Middle frontal gyrus (tissue), 1 donor: ENCODE results near the gene CCDC6.
"Not testable (repeated sequence)": the region's sequence is repeated elsewhere in the genome, so short reads cannot be mapped to it uniquely, and the experiment has no call there.

Experiments used
- DNase-seq: peaks from one replicate; pipeline ENCODE4 v3.0.0-alpha.2; 2015; ENCODE audit warnings: low spot score; ENCODE audit errors: extremely low spot score

CCDC6 gene

DNA sequence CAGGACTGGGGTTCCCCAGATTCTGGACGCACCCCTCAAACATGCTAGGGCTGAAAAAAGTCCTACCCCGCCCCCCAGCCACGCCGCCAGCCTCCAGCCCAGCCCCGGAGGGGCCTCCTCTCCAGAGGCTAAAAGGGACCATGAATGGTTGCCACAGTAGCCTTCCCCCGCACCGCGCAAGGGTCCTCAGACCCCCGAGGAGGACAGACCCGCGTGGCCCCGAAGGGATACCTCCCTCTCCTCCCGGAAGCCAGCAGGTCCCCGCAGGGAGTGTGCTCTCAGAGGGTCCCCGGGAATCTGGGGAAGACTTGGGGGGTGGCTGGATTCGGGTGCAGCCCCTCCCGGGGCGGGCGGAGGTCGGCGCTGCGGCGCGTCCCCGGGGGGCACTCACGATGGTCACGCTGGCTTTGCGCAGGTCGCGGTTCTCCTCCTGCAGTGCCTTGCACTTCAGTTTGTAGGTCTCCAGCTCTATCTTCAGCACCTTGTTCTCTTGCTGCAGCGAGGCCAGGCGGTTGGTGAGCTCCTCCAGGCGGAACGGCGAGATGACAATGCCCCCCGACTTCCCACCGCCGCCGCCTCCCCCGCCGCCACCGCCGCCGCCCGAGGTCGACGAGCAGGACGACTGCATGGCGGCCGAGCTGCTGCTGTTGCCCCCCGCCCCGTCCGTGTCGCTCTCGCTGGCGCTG is 482 bp downstream of the CCDC6 start:
- no peak for DNase-seq

DNA sequence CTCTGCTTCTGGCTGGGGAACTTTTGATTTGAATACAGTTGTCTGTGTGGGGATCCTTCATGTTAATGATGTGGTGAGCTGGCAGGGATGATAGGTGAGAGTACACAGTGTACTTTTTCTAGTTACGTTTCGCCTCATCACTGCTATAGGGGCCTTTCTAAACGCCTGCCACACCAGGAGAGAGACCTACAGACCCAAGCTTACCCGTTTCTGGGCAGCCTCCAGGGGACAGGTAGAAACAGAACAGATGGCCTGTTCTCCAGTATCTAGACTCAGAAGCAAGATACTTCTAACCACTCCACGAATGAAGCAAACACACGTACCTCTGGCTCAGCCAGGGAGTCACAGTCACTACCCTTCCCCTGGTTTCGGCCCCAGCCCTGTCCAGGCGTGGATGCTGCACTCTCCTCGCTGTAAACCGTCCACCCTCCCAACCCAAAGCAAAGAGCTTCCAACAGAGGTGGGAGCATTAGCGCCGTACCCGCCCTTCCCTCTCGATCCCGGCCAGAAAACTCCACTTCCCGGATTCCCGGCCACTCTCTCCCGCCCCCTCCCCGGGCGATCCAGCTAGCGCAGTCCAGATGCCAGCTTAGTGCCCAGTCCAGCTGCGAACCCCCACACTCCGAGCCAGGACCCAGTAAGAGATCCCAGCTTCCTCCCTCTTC is 1.2 kb downstream of the CCDC6 start:
- no peak for DNase-seq

DNA sequence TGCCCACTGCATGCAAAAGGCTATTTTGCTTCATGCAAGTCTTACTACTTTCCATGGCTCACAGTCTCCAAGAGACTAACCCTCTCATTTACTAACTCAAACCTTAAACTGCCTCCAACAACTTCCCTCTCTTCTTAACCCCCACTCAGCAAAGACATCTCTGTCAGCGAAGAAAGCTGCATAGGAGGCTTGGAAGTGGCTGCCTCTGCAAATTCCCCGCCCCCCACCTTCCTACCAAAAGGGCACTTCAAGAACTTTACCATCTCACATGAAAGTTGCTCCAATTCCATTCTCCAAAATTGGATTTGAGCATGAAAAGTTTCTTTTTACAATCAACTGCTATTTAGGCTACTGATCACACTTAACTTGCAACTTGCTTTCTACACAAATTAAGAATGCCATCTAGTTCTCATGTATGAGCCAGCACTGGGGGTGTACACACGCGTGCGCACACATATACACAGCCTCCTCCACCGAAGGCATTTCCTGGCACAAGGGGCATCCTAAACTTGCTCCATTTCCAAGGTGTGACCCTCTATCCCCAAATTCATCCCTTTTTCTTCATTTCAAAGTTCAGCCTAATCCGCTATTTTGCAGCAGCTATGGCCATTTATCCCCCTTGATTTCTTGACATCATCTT is 1.8 kb downstream of the CCDC6 start:
- DNase-seq: no peak

DNA sequence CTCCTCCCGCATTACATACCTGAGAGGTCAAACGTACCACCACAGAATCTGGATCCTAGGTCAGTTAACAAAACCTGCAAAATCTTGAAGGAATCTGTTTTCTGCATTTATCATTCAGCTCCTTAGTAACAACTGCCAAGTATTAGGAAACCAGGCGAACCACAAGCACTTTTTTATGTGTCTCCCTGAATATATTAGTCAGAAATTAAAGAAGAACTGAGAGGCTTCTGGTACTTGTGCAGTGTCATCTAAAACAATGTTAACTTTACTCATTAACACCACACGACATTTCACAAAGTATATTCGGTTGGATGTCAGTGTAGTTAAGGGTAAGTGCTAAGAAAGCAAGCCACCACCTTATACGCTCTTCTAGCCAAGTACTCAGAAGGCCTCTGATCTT is 2.5 kb downstream of the CCDC6 start:
- DNase-seq: no peak

DNA sequence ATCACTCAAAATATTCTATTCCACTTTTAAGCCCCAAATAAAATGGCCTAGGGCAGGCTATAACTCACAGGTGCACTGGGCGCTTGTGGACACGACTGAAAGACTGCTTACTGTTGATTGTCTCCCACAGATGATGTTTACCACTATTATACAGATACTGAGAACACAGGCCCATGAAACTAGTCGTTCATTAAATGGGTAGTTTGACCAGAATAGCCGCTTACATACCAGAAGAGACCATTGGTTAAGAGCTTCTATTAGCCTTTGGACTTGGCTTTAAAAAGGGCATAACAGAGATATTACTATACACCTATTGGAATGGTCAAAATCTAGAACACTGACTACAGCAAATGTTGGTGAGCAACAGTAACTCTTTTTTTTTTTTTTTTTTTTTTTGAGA is 4.3 kb downstream of the CCDC6 start:
- DNase-seq: no peak

DNA sequence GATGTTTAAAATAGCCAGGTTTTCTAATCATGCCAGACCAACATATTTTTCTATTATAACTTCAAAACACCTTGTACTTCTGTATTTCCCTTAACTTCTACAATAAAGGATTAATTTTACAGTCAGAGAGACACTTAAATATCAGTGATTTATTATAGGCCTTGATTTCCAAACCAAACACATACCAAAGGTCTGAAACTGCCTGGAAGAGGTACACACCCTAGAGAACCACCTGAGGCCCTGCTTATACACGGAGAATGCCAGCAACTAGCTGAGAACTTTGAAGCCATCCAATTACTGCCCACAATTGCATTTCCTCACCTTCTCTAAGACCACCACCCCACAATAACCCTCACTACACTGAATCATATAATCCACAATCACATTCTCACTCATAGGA is 4.9 kb downstream of the CCDC6 start:
- DNase-seq: no peak

DNA sequence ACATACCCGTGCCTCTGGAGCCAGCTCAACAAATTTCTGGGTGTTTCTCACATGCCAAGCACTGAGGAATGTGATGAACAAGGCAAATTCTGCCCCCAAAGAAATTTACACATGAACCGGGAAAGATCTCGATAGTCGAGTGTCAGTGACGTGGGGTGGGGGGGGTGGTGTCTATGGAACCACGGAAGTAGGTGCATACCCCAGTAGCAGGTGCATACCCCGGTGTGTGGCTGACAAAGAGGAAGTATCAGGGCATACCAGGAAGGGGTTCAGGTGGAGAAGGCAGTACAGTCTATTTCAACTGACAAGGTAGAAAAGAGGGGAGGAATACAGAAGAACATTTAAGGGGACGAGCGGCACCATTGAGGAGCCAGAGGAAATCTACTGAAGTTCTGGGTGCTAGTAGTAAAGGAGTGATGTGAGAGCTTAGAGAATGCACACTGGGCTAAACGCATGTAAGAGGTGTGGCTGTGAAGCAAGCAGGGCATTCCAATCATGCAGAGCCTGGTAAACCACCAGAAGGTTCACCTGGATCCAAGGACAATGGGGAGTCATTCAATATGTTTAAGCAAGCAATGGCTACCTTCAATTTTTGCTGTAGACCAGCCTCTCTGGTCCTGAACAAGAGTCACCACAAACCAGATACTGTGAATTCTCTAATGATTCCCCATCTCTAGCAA is 6.2 kb downstream of the CCDC6 start:
- DNase-seq: no peak

DNA sequence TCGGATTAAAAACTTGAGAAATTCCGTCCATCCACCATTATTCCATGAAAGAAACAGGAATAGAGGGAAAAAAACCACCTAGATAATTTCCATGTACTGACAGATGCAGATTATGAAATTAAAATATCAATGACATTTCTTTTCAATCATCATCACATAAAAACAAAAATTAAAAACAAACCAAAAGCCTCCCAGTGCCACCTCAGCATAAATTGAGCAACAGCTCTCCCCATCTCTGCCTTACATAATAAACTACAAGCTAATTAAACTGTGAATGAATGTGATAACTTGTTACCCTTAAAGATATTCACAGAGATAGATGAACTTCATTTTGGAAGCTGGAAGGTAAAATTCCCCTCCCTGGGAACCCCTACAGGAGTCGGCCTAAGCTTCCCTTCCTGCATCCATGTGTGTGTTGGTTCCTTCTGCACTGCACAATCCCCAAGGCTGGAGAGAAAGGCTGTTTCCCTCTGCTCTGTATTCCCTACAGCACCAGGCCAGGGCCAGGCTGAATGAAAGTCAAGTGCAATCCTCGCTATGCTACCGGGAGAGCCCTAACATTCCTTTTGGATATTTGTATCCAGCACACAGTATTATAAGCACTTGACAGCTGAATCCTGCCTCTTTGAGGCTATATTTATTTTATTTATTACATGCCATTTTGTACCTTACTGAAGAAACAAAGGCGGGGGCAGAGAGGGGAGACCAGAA is 8.1 kb downstream of the CCDC6 start:
- no peak for DNase-seq

DNA sequence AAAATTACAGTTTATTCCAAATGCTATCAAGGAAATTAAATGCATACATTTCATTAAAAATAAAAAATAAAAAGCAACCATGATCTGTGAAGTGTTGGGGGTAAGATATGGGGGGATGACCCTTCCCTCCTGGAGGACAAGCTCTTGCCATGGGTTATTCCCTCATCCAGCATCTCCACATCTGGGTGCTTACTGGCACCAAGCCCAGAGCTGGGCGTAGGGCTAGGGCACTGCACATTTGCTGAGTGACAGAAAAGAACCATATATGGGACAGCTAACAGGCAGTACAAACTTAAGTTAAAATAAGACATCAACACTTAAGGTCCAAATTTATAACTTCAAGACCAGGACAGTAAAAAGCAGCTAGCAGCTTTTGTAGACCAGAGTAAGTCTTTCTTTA is 10.2 kb downstream of the CCDC6 start:
- no peak for DNase-seq

DNA sequence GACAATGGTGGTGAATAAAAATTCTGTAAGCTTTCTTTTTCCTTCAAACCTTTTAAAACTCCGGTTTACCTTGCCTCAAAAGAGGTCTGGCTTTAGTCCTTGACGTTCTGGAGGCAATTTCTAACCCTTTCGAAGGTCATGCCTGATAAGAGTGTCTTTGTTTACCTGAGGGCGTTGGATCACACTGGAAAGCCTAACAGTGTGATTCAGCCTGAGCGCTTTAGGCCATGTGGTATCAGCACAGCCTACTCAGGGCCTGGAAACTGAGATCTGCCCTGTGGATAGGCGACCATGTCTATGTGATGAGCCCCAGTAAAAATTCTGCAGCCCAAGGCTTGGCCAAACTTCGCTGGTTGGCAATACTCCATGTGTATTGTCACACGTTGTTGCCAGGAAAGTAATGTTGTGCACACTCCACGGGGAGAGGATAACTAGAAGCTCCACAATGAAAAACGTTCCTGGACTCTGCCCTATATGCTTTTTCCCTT is 10.7 kb downstream of the CCDC6 start:
- no peak for DNase-seq

DNA sequence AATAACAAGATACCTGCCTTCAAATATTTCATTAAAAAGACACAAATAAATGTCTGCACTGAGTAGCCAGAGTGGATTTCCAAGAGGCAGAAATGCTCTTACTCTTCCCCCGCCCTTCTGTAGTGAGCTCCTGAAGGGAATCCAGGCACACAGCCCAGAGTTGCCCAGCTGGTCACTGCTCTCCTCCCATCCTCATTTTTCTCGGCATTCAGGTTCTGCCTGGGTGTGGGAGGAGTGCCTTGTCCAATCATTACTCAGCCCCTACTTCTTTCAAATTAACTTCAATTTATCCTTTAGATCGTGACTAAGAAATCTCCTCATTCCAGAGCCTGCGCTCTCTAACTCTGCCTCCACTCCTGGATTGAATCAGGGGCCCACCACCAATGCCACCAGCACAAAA is 12.2 kb downstream of the CCDC6 start:
- DNase-seq: peak; percentile 70

DNA sequence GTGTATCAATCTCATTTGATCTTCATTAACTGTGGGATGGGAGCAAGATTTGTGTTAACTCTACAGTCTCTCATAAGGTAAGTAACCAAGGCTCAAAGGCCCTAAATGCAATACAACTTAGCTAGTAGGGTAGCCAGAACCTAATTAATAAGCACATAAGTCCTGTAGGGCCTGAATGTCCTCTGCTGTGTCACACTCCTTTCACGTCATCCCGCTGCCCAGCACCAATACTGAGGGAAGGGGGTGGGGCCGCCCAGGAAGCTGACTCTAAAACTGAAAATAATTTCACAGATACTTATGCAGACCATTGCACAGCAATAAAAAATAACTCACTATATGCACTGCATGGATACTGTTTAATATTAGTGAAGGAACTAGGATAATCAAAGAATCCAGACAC is 13.7 kb downstream of the CCDC6 start:
- DNase-seq: no peak

DNA sequence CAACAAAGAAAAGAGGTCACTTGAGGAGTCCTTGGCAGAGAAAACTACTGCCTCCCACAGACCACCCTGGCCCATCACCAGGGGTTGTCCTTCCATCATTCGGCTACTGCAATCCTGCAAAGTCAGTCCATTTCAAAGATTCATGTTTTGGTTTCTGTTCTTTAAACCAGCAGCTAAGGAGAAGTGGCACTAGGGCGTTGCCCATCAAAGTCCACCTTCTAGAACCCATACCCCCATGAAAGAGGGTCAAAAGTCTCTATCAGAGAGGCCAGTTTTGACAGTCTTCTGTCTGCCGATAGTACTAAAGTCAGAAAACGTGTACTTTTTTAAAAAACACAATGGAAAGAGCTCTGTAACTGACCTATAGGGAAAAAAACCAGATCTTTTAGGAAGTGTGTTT is 14.4 kb downstream of the CCDC6 start:
- DNase-seq: no peak

DNA sequence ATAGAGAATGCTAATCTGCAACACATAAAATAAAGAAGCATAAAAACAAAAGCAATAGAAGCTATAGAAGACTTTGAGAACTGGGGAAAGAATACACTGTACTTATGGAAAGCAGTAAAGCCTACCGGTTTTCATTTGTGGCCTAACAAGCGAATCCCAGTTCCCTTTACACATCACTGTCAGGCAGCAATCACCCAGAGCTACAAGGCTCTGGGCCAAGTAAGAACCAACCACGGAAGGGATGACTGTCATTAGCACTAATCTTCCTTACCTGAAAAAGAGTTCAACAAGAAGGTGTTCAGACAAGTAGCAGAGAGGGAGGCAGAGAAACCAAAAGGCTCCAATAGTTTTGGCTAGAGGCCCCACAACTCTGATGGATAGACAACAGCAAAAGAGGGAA is 15.0 kb downstream of the CCDC6 start:
- no peak for DNase-seq

DNA sequence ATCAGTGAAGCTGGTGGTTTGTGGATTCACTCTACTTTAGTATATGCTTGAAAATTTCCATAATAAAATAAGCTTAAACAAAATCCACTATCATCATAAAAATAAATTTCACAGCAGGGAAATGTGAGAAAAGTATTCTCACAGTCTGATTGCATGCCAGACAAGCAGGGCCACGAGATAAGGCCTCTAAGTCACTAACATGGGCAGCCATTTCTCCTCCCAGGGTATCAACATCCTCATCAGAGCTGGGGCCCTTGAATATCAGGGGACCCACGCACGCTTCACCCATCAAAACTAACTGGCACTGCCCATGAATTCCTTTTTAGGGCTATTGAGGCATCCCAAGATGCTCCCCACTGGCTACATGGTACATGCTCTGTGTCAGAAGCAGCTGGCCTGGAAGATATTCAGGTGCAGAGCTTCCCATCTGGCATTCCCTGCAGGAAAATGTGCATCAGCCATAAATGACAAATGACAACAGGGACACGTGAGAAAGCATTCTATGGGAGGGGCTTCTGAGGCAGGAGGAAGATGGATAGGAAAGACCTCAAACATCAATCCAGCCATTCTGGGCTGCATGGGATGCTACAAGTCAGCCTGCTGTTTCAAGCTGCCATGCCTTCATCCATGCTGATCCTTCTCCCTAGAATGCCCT is 17.4 kb downstream of the CCDC6 start:
- DNase-seq: no peak

DNA sequence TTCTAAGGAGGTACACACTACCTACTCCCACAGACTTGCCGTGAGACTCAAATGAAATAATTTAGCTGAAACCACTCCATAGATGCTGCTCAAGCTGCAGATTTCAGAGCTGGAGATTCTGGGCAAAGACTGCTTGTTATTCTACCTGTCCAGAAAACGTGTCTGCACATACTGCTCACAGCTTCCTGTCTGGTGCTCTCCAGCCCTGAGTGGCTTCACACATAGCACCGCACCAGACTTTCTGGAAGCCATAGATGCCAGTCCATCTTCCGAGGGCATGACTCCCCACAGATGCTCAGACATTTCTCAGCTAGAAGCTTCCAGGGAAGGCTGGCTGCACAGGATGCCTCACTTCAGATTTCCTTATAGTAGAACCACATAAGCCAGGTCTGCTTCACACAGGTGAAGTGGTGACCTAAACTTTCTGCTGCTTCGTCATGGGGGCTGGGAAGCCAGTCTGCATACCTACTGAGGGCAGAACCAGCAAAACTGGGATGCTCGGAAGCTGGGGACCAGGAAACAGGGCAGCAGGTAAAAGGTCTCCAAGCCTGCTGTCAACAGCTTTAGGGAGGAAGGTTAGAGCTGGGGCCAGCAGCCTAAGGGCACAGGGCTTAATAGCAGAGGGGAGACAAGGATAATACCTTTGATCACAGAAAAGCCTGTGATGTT is 18.2 kb downstream of the CCDC6 start:
- no peak for DNase-seq

DNA sequence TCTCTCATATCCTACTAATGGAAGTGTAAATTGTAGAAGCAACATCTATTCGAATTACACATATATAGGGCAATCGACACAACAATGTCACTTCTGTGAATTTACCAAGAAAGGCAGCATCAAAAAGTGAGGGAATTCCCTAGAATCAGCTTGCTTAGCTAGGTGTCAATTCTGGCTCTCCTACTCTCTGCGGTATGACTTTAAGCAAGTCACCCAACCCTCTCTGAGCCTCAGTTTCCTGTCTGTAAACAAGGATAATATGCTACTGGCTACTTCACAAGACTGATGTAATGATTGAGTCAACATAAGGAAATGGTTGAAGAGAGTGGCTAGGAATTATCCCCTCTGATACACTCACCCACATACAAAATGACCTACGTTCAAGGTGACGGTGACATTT is 19.4 kb downstream of the CCDC6 start:
- no peak for DNase-seq

DNA sequence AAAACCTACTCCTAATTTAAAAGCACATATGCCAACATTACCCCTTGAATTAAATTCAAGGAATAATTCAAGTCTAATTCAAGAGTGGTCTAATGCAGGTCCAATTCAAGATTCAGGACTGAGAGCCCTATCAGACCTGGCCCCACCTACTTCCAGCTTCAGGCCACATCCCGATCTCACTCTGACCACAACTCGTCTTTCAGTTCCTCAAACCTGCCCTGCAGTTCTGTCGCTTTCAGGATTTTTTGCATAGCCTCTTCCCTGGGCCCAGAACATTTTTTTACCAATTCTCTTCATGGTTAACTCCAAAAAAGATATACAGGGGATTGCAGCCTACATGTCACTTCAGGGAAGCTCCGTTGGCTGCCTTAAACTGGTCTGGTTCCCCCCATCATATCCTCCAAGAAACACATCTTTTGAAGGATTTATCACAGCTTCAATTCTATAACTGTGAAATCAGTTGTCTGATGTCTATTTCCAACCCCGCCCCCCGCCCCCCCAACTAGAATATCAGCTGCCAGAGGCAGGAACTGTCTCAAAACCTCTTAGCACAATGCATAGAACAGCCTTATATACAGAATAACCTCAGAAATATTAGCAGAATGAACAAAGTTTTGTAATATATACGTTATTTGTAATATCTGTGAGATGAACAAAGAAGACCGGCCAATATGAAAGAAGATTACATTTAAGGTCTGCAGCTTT is 20.8 kb downstream of the CCDC6 start:
- DNase-seq: no peak

DNA sequence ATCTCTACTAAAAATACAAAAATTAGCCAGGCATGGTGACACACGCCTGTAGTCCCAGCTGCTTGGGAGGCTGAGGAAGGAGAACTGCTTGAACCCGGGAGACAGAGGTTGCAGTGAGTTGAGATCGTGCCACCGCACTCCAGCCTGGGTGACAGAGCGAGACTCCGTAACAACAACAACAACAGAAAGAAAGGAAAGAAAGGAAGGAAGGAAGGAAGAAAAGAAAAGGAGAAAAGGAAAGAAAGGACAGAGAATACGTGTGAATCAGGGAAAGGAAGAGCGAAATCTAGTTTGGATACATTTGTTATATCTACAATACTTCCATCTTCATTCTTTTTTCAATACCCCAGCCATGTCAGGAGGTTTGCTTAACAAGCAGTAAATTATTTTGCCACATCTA is 21.5 kb downstream of the CCDC6 start:
- DNase-seq: not testable (repeated sequence)

DNA sequence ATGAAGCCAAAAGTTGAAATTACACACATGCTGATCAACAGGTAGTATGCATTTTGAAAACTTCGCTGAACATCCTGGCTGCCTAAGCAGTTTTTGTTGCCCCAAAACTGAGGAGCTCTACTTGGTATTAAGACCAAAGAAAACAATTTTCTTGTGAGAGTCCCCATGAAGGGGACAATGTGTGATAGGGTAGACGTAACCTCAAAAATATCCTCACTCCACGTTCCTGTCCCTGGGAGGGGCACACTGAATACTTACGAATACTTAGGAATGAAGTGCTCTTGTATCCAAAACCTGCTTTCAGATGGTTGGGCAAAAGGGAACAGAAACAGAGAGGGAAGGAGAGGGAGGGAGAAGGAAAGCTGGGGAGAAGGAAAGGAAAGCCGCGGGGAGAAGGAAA is 24.7 kb downstream of the CCDC6 start:
- no peak for DNase-seq
